ENCODE measurements around the gene SORCS1.

- TF ChIP-seq, protein P1, sequence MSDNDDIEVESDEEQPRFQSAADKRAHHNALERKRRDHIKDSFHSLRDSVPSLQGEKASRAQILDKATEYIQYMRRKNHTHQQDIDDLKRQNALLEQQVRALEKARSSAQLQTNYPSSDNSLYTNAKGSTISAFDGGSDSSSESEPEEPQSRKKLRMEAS (IDR thresholded peaks at IDR 0.05) = no peak
- TF ChIP-seq, protein P2, sequence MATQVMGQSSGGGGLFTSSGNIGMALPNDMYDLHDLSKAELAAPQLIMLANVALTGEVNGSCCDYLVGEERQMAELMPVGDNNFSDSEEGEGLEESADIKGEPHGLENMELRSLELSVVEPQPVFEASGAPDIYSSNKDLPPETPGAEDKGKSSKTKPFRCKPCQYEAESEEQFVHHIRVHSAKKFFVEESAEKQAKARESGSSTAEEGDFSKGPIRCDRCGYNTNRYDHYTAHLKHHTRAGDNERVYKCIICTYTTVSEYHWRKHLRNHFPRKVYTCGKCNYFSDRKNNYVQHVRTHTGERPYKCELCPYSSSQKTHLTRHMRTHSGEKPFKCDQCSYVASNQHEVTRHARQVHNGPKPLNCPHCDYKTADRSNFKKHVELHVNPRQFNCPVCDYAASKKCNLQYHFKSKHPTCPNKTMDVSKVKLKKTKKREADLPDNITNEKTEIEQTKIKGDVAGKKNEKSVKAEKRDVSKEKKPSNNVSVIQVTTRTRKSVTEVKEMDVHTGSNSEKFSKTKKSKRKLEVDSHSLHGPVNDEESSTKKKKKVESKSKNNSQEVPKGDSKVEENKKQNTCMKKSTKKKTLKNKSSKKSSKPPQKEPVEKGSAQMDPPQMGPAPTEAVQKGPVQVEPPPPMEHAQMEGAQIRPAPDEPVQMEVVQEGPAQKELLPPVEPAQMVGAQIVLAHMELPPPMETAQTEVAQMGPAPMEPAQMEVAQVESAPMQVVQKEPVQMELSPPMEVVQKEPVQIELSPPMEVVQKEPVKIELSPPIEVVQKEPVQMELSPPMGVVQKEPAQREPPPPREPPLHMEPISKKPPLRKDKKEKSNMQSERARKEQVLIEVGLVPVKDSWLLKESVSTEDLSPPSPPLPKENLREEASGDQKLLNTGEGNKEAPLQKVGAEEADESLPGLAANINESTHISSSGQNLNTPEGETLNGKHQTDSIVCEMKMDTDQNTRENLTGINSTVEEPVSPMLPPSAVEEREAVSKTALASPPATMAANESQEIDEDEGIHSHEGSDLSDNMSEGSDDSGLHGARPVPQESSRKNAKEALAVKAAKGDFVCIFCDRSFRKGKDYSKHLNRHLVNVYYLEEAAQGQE (IDR thresholded peaks at IDR 0.05) = no peak
- TF ChIP-seq YY1 (IDR thresholded peaks at IDR 0.05) (no peak), JUND (IDR thresholded peaks at IDR 0.05) (no peak), SP1 (IDR thresholded peaks at IDR 0.05) (no peak)
- TF ChIP-seq, protein P3, sequence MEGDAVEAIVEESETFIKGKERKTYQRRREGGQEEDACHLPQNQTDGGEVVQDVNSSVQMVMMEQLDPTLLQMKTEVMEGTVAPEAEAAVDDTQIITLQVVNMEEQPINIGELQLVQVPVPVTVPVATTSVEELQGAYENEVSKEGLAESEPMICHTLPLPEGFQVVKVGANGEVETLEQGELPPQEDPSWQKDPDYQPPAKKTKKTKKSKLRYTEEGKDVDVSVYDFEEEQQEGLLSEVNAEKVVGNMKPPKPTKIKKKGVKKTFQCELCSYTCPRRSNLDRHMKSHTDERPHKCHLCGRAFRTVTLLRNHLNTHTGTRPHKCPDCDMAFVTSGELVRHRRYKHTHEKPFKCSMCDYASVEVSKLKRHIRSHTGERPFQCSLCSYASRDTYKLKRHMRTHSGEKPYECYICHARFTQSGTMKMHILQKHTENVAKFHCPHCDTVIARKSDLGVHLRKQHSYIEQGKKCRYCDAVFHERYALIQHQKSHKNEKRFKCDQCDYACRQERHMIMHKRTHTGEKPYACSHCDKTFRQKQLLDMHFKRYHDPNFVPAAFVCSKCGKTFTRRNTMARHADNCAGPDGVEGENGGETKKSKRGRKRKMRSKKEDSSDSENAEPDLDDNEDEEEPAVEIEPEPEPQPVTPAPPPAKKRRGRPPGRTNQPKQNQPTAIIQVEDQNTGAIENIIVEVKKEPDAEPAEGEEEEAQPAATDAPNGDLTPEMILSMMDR (IDR thresholded peaks at IDR 0.05; ENCODE audit: low read depth, low read length, missing input control) = no peak
- TF ChIP-seq, protein P4, sequence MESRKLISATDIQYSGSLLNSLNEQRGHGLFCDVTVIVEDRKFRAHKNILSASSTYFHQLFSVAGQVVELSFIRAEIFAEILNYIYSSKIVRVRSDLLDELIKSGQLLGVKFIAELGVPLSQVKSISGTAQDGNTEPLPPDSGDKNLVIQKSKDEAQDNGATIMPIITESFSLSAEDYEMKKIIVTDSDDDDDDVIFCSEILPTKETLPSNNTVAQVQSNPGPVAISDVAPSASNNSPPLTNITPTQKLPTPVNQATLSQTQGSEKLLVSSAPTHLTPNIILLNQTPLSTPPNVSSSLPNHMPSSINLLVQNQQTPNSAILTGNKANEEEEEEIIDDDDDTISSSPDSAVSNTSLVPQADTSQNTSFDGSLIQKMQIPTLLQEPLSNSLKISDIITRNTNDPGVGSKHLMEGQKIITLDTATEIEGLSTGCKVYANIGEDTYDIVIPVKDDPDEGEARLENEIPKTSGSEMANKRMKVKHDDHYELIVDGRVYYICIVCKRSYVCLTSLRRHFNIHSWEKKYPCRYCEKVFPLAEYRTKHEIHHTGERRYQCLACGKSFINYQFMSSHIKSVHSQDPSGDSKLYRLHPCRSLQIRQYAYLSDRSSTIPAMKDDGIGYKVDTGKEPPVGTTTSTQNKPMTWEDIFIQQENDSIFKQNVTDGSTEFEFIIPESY (IDR thresholded peaks at IDR 0.05) = no peak
Measured at GRCh38 chr10:106996510-106996909, 168.0 kb downstream of the SORCS1 start.
